ENCODE data around the gene CAPN10. TPM values are rescaled to one million over a fixed set of nuclear protein-coding genes. Genes with fewer than 3 reads are reported as not detected.

The CAPN10 gene
- total and polyA plus RNA-seq, 3 donors from 2014 or later = 29.8 to 104 (median 66.5) TPM

- WGBS, 2 donors = 92 to 97% methylated on average over 13 to 21 of the region's 21 CpGs
- Histone ChIP-seq H3K27me3 (no peaks in the 10 kb centered on the region), H3K27ac (no peak overlapping the region), H3K9me3 (no peaks in the 10 kb centered on the region), H3K4me1 (peaks cover 4% of the 10 kb centered on the region), H3K36me3 (ENCODE audit: low read depth, missing control alignments) (no peaks in the 10 kb centered on the region), H3K4me3 (no peak overlapping the region)
- TF ChIP-seq CTCF (IDR thresholded peaks at IDR 0.05) (no peak), POLR2A (IDR thresholded peaks at IDR 0.05) (no peak)
- no peak for DNase-seq
- intact Hi-C loops (cut with DNase I; ENCODE audit: low total_unique reads) = no loop called here
Observed at GRCh38 chr2:240630771-240631547, 44.4 kb downstream of the CAPN10 start.

DNA sequence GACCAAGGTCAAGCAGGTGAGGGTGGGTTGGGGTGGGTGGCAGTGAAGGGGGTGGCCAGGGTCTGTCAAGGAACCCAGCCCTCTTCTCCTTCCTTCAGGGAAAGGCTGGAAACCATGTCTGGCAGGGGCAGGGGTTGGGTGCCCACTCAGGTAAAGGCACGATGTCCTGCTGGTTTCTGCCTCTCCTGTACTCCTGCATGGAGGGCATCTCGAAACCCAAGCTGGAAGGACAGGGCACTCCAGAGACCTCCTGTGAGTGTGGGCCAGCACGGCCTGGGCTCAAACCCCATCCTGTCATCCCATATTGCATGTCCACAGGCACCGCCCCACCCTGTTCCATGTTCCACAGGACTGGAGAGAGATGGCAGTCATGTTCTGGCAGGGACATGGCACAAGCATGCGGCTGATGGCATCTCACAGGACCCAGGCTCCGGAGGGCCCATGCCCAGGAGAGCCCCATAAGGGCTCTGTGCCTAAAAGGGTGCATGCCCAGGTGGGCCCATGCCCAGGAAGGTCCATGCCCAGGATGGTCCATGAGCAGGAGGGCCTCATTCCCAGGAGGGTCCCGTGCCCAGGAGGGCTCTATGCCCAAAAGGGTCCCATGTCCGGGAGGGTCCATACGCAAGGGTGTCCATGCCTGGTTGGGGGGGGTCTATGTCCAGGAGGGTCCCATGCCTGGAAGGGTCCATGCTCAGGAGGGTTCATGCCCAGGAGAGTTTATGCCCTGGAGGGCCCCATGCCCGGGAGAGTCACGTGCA is 45.2 kb downstream of the CAPN10 start:
- no peaks in the 10 kb centered on the region for H3K27me3 ChIP-seq
- no peak for DNase-seq
- H3K27ac ChIP-seq = no peak overlapping the region
- peaks cover 4% of the 10 kb centered on the region for H3K4me1 ChIP-seq
- no peaks in the 10 kb centered on the region for H3K9me3 ChIP-seq
- no peak overlapping the region for H3K4me3 ChIP-seq
- no peak for TF ChIP-seq POLR2A (IDR thresholded peaks at IDR 0.05)
- TF ChIP-seq CTCF (IDR thresholded peaks at IDR 0.05) = no peak
- no peaks in the 10 kb centered on the region for H3K36me3 ChIP-seq (ENCODE audit: low read depth, missing control alignments)
- intact Hi-C loops (cut with DNase I; ENCODE audit: low total_unique reads) = no loop called here
- WGBS, 2 donors = 84 to 96% methylated on average over 4 to 11 of the region's 11 CpGs

GRCh38 chr2:240632306-240632721 is 45.8 kb downstream of the CAPN10 start:
- H3K4me1 ChIP-seq = peaks cover 3% of the 10 kb centered on the region
- H3K27ac ChIP-seq = no peak overlapping the region
- intact Hi-C loops (cut with DNase I; ENCODE audit: low total_unique reads) = no loop called here
- WGBS, 2 donors = 93% methylated on average over 1 of the region's 1 CpG; no CpG with 5 or more reads in 1 of the 2 donors
- H3K9me3 ChIP-seq = no peaks in the 10 kb centered on the region
- TF ChIP-seq POLR2A (IDR thresholded peaks at IDR 0.05) = no peak
- no peak for TF ChIP-seq CTCF (IDR thresholded peaks at IDR 0.05)
- no peaks in the 10 kb centered on the region for H3K27me3 ChIP-seq
- no peak for DNase-seq
- no peak overlapping the region for H3K4me3 ChIP-seq
- H3K36me3 ChIP-seq (ENCODE audit: low read depth, missing control alignments) = no peaks in the 10 kb centered on the region

DNA sequence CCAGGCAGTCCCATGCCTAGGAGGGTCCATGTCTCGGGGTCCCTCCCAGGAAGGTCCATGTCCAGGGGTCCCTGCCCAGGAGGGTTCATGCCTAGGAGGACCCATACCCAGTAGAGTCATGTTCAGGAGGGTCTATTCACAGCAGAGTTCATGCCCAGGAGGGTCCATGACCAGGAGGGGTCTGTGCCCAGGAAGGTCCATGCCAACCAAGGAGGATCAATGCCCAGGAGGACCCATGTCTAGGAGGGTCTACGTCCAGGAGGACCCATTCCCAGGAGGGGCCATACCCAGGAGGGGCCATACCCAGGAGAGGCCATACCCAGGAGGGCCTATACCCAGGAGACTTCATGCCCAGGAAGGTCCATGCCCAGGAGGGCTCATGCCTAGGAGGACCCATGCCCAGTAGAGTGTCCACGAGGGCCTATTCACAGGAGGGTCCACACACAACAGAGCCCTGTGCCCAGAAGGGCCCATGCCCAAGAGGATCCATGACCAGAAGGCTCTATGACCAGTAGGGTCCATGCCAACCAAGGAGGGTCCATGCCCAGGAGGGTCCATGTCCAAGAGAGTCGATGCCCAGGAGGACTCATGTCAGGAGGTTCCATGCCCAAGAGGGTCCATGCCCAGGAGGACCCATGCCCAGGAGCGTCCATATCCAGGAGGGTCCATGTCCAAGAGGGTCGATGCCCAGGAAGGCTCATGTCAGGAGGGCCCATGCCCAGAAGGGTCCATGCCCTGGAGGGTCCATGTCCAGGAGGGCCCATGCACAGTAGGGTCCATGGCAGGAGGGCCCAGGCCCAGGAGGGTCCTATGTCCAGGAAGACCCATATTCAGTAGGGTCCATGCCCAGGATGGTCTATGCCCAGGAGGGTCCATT is 48.8 kb downstream of the CAPN10 start:
- no peaks in the 10 kb centered on the region for H3K9me3 ChIP-seq
- no peak for TF ChIP-seq CTCF (IDR thresholded peaks at IDR 0.05)
- no peak for TF ChIP-seq POLR2A (IDR thresholded peaks at IDR 0.05)
- H3K36me3 ChIP-seq (ENCODE audit: low read depth, missing control alignments) = no peaks in the 10 kb centered on the region
- WGBS, 2 donors = 91 to 100% methylated on average over 1 to 6 of the region's 6 CpGs
- no peak overlapping the region for H3K4me3 ChIP-seq
- intact Hi-C loops (cut with DNase I; ENCODE audit: low total_unique reads) = no loop called here
- peaks cover 16% of the 10 kb centered on the region for H3K4me1 ChIP-seq
- DNase-seq = no peak
- no peaks in the 10 kb centered on the region for H3K27me3 ChIP-seq
- H3K27ac ChIP-seq = no peak overlapping the region
